SK-N-SH (cell line): ENCODE data around the gene SORBS1.

Source experiments
- CTCF ChIP-seq: fragments of 200-600 bp; sonication (generic); IDR thresholded peaks from 2 replicates; pipeline ENCODE4 v1.6.1; 2017; ENCODE audit warnings: antibody characterized with exemption, mild to moderate bottlenecking, moderate library complexity
- EP300 ChIP-seq, 2 experiments: IDR thresholded peaks; 2 replicates each; pipeline versions ENCODE4 v1.4.0 to v1.6.1; 2012; ENCODE audit warnings: borderline replicate concordance in 1 of 2, low read depth in 1 of 2, low read length in 1 of 2
- GATA2 ChIP-seq: sonication (generic); formaldehyde crosslinking; IDR thresholded peaks from 2 replicates; pipeline ENCODE4 v1.5.0; 2020; ENCODE audit warnings: mild to moderate bottlenecking, missing genetic modification reagents
- JUND ChIP-seq: IDR thresholded peaks from 2 replicates; pipeline ENCODE4 v1.4.0; 2012
- MAX ChIP-seq: IDR thresholded peaks from 2 replicates; pipeline ENCODE4 v1.4.0; 2012; ENCODE audit warnings: low read depth
- NRF1 ChIP-seq: IDR thresholded peaks from 2 replicates; pipeline ENCODE4 v1.6.1; 2012; ENCODE audit warnings: low read depth, mild to moderate bottlenecking, low read length
- PBX3 ChIP-seq: IDR thresholded peaks from 2 replicates; pipeline ENCODE4; 2012
- POLR2AphosphoS5 ChIP-seq: IDR thresholded peaks from 2 replicates; pipeline ENCODE4 v1.6.1; 2012; ENCODE audit warnings: low read depth, low read length
- RCOR1 ChIP-seq: fragments of 150-350 bp; IDR thresholded peaks from 2 replicates; pipeline ENCODE4 v1.6.1; 2017; ENCODE audit warnings: antibody characterized with exemption, low read length
- SIN3A ChIP-seq: IDR thresholded peaks from 2 replicates; pipeline ENCODE4 v1.6.1; 2012; ENCODE audit warnings: low read depth, mild to moderate bottlenecking, low read length, moderate library complexity, borderline replicate concordance
- SMC3 ChIP-seq: IDR thresholded peaks from 2 replicates; pipeline ENCODE4 v1.6.1; 2012; ENCODE audit warnings: low read depth, low read length, improper control_type of control experiment
- TAF1 ChIP-seq: IDR thresholded peaks from 2 replicates; pipeline ENCODE4 v1.6.1; 2012; ENCODE audit warnings: low read depth, mild to moderate bottlenecking, low read length, moderate library complexity, borderline replicate concordance
- TEAD4 ChIP-seq: IDR thresholded peaks from 2 replicates; pipeline ENCODE4 v1.4.0; 2012; ENCODE audit warnings: mild to moderate bottlenecking, borderline replicate concordance; ENCODE audit not compliant: insufficient read depth
- USF1 ChIP-seq: IDR thresholded peaks from 2 replicates; pipeline ENCODE4 v1.4.0; 2012; ENCODE audit warnings: low read depth, borderline replicate concordance

GRCh38 chr10:95445223-95445836 is 115.8 kb downstream of the SORBS1 start:
- TF ChIP-seq TEAD4 (0 out of 2 replicates have a peak, but pooled peaks have one; percentile 36), JUND (peak; percentile 67), PBX3 (no peak), NRF1 (no peak), TAF1 (no peak), CTCF (no peak), POLR2AphosphoS5 (no peak), EP300 (IDR thresholded peaks at IDR 0.05; ENCODE audit: borderline replicate concordance in 1 of 2, low read depth in 1 of 2, low read length in 1 of 2) (no peak), MAX (no peak), USF1 (no peak), RCOR1 (no peak), GATA2 (CRISPR knock-in tag) (no peak), SMC3 (no peak), SIN3A (no peak)
